Stimulated activated CD8-positive, alpha-beta memory T cell treated with anti-CD3 and anti-CD28 coated beads, Interleukin-2, amount 100 ng/mL, for 48 hours (primary cell): Measurements from ENCODE around the gene MYO1H.

Experiments used
- DNase-seq, 2 donors: peaks; one replicate each; pipeline ENCODE4 v3.0.0-alpha.2; 2020; ENCODE audit warnings: low read depth in 2 of 2

The MYO1H gene

DNA sequence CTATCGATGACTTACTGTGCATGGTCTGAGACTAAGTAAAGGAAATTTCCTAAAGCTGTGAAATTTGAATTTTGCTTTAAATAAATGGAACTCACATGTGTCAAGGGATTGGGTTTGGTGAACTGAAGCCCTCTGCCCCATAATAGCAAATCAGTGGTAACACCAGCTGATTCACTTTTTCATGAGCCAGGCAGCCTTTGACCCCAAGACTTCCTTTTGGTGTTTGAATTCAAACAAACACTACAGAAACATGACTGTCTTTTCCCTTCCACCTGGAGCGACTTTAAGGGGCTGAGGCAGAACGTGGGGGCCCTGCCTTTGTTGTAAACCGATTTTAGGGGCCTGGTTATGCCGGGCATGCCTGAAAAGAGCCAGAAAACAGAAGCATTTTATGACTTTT, 100.6 kb downstream of the MYO1H start:
- DNase-seq, result no peak

DNA sequence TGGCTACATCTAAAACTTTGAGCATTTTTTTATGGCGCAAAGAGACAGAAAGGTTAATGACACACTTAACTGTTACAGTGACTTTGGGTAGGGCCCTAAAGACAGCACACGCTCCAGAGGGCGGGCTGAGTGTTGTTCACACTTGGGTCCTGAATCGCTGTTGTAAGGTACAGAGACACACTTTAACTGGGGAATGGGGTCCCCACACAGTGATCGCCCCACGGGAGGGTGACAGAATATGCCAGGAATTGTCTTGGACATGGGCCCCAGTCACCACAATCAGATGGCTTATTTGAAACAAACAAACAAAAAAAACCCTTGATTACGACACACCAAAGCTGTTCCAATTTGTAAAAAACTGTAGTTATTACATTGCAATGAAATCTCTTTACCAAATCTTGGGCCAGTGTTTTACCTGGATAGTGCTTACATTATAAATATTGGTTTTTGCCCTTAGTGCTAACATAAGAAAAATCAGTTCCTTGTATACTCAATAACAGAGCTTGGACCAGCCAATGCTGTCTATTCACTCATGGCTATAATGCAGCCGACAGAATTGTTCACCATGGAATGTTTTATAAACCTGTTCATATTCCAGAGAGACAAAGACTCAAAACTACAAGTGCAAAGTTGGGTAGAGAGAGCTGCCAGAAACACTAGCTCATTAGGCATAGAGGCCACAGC, 101.1 kb downstream of the MYO1H start:
- no peak for DNase-seq

DNA sequence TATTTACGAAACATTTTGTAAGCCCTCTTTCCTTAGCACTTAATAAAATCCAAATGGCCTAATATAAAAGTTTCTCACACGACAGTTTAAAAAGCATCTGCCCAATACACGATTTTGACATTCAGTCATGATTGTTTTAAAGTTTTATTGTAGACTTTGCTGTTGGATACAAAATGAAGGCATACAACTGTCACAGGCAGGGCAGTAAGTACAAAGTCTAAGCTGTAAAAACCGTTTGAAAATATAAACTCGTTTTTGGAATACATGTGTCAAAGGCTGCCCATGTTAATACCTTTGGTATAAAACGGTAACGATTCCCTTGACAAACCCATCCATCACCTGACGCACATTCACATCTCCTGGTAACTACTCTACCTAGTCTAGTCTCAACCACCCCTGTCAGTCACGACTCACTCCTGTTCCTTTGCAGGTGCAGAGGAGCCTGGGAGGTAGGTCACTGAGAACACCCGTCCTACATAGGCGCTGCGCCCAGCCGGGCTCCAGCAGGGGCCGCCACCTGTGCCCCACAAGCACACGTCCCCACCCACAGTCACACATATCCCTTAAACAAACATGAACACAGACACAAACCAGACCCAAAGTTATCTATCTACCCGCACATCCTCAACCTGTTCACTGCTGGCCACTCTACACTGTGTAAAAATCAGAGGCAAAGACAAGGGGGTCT, 102.3 kb downstream of the MYO1H start:
- DNase-seq, result no peak

DNA sequence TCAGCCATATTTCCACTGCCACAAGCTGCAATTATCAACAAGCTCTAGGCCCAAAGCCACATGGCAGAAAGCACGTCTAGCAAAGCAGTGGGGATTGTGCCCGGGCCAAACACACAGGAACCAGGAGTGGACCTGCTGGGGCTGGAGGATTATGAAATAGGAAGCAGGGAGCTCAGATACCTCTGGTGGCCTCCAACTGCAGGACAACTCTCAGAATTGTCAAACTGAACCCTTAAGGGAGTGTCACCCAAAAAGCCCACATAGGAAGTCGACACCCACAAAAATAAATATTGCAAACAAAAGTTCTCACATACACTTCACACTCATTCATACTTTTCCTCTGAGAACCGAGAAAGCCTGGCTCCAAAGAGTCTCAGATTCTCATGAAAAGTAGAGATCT, 103.3 kb downstream of the MYO1H start:
- no peak for DNase-seq

DNA sequence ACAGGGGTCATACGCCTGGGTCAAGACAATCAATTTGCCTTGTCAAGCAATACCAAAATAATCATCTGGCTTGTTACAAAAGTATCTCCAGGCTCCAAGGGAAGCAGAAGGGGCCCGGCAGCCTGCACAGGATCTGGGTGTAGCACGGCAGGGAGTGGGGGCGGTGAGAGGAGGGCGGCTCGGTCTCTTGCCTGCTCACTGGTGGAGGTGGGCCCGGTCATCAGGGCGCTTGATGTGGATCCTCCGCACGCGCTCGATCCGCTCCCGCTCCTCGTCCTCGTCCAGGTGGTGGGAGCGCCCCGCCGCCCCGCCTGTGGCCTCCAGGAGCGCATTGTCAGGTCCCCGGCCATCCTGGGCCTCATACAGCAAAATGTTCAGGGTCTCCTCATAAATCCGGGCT, 103.7 kb downstream of the MYO1H start:
- DNase-seq, result no peak

DNA sequence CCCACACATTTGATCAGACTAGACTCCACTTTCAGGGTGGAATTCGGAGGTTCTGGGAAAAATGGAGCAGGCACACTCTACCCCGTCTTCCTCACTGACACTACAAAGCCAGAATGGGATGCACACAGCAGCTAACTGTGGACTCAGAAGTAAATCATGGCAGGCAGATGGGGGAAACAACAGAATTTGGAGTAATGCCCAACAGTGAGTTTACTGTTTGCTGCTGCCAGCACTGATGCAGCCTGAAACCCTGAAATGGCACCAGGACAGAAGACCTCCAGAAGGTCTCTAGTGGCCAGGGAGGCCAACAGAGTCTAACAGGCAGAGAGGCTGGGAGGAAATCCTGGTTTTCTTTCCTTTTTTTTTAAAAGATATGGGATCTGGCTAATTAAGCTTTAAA, 104.8 kb downstream of the MYO1H start:
- no peak for DNase-seq

DNA sequence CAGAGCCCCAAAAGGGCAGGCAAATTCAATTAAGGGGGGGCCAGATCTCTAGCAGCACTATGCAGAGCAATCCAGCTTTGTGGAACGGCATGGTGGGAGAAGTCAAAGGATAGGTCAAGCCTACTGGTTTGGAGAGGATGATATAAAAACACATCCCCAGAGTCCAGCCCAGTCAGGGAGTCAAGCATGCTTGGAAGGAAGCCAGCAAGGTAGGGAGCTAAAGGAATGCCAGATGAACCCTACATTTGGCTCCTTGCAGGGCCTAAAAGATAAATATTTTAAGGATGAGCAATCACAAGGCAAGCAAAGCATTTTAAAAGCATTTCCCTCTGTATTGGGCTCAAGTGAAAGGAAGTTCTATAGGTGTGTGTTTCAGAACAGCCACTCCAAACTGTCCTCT, 108.0 kb downstream of the MYO1H start:
- DNase-seq, result no peak

DNA sequence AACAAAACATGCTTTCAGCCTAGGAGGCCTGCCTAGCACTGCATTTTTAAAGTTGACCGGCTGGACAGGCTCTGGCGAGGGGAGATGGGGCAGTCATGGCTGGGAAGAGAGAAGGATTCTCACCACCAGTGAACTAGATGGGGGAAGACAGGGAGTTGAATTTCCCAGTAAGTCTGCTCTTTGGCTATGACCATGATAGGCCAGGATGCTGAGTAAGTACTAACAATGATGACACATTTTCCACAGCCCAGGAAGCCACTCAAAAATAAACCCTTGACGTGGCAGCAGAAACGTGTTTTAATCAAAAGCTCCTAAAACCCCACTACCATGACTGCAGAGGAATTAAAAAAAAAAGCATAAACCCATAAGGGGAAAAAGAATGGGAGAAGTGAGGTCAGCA, 110.4 kb downstream of the MYO1H start:
- no peak for DNase-seq

DNA sequence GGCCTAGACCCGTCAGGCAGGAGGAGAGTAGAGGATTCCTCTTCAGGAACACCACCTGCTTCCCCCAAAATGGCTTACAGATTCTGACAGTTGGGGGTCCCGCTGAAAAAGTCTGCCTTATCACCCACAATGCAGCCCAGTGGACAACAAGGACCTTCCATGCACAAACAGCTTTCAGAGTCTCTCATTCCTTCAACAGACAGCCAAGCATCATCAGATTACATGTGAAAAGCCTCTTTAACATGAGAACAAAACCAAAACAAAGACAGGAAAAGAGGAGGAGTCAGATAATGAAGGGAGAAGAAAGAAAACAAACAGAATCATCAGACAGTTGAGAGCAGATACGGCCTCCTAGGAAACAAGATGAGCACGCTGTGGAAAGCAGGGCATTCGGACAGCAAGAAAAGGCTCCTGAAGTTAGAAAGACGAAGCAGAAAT, 111.1 kb downstream of the MYO1H start:
- no peak for DNase-seq

DNA sequence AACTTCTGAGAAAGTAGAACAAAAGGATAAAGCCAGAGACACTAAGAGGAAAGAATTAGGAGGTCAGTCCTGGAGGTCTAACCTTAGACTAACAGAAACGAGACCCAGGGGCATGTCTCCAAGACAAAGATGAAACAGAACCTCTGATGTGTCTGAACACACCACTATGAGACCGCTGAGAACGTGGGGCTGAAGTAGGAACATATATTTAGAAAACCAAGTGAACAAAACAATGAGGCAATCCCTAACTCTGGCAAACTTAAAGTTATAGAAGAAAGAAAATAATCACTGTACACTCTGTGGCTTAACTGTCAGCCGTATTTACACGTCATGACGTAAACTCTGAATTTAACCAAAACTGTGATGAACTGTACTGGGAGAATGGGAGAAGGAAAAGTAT, 111.5 kb downstream of the MYO1H start:
- DNase-seq, result no peak

DNA sequence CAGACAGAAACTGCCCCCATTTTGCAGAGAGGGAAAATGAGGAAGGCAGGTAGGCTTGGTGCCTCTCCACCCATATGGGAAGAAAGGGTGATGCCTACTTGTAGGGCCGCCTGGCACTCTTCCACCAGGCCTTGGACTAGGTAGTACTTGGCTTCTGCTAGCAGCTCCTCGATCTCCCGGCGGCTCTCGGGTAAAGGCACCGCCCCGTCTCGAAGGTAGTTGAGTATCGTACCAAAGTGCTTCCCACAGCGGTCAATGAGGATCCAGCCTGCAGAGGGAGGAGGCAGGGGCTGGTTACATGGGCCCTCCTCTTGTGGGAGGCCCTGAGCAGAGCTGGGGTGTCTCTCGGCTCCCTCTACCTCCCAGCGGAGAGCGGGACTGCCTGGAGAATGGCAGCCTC, 112.8 kb downstream of the MYO1H start:
- no peak for DNase-seq

DNA sequence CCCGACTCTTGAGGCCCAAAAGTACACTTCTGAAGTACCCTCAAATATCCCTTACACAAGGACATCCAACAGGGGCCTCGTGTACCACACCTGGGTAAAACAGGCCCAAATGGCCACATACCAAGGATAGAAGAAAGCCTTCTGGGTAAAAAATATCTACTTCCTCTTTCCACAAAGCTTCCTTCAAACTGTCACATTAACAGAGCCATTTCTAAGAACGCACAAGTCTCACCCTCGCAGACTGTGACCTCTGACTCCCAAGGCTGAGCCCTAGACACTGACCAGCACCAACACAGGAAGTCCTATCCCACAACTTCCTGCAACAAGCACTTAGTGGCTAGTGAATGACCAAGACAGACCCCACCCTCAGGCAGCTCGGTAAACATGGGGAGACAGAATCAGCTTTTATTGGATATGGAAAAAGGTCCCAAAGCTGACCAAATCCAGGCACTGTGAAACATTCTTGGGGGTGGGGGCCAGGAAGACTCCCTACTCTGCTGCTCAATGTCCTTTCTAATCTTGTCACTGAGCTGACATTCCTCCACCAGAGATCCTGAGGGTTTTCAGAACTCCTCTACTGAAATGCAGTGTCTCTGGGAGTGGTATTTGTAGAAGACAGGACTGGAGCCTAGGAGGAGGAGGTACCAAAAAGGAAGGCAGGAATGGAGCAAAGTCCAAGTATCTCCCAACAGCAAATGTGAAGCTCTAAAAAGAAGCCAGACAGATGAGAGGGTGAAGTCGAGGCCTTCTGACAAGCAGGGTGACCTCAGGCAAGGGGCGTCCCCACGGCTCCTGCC, 113.5 kb downstream of the MYO1H start:
- no peak for DNase-seq

DNA sequence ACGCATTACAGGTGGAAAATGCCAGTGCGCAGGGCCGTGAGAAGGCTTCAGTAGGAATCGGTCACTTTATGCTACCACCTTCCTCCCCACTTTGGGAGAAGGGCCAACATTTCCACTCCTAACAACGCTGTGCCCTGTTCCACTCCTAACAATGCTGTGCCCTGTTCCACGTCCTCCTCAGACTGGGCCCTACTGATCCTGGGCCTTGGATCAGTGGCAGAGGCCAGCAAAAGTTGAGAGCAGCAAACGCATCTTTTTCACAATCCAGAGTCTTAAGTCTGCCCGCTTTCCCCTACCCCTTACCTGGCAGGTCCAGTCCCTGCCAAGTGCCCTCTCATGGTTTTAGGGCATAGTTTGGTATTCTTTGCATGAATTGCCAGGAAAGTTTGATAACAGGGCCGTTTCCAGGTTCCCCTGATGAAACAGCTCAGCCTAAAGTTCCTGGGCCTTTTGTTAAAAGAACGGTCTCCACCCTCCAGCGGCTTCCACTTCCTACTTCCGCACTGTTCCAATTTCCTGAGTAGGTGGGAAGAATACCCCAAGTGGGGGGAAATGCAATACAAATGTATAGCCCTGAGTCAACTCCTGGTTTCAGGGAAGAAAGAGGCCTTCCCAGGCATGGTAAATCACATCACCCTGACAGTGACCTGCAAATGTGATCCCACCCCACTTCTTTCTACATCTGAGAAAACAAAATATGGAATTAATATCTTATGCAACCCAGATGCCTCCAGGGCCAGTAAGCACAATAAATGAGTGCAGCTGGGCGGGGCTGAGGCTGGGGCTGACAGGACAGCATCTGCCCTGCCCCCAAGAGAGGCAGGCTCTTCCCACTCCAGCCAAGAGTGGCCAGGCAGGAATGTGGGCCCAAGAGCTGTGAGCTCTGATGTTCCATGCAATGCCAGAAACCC, 114.4 kb downstream of the MYO1H start:
- DNase-seq, result no peak

DNA sequence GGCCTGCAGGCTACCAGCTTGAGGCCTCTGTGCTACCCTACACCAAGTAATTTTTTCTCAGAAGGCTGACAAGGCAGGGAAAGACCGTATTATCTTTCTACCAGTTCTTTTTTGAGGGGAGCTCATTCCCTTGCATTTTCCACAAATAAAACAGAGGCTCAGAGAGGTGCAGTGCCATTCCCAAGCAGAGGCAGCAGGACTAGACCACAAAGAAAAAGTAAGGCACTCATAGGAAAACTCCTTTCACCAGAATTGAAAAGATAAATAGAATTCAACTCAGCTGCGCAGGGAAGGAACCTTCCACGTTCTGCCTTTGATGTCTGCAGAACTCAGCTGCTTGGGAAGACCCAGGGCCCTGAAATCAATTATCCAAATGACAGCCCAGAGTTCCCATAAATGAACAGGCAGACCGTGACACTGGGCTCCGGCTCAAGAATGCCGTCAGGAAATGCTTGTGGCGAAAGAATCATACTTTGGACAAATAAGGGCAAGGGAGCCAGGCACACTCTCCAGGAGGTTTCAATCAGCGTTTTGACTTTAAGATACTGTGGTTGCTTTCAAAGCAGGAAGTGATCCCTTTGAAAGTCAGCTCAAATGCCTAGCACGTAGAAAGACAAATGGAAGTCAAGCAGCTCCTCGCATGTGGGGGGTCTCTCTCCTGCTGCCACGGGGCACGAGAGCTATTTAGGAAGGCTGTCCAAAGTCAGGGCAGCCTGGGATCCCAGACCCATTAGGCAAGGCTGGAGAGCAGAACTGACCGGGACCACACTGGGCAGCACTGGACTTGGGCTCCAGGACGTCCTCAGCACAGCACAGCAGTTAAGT, 115.4 kb downstream of the MYO1H start:
- DNase-seq, result no peak

DNA sequence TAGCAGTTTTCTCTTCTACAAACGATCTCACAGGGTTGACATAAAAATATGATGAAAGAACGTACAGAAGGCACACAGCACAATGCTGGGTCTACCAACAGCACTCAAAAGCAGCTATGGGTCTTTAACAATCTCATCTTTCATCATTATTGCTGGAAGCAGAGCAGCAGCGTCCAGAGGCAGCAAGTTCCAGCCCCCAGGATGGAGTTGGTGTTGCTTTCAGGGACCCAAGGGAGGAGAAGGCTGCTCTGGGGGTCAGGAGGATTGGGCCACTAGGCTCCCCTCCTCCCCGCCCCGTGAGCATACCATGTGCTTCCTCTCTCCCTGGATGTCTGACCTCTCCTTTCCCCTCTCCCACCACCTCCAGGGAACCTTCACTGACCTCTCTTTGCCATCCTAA, 116.1 kb downstream of the MYO1H start:
- no peak for DNase-seq

DNA sequence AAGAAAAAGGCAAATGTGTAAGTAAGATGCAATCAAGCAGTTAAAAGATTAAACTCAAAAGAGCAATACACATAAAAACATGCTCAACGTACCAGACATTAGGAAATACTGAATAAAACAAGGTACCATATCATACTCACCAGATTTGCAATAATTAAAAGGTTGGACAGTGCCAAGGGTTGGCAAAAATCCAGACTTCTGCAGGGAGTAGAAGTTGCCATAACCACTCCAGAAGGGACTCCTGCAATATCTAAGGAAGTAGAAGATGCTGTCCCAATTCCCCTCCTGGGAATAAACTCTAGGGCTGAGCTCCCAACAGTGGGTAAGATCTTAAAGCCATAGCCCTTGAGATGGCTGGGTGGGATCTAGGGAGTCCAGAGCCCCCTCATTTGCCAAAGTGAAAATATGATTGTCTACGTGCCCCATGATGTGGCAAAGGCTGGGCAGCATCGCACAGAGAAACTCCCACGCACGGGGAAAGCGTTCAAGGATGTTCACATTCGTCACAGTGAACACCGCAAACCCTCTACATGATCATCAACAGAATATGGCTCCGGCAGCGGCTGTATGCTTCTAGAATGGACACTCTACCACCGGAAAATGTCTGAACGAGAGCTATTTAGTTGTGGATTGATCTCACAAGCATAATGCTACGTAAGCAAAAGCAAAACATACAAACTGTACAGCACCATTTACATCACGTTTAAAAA, 117.1 kb downstream of the MYO1H start:
- no peak for DNase-seq

DNA sequence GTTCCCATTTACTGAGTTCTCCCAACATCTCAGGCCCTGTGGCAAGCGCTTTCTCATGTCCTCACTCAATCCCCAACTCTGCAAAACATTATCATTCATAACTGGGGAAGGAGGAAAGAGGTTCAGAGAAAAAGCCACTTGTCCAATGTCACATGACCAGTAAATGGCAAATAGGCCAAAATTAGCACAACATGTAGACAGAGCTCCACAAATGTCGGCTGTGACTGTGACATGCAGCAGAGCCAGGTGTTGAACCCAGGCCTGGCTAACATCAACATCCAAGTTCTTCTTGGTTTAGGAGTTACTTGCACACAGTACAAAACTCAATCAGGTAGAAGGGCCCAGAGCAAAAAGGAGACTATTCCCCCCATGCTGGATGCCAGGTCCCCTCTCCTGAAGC, 118.6 kb downstream of the MYO1H start:
- no peak for DNase-seq

DNA sequence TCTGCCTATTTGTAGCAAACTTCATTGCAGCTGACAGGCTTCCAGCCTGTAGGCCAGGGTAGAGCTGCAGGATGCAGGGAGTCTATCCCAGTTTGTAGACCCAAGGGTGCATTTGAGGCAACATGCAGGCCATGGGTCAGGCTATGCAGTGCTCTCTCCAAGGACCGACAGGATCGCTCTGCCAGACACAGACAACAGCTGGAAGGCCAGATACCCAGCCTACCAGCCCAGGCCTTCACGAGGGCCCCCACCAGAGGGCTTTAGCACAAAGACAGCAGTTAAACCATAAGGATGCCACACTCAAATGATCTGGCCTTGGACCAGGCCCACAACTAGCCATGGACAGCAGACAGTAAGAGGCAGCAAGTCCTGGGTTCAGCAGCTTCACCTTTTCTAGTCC, 119.1 kb downstream of the MYO1H start:
- DNase-seq, result no peak

DNA sequence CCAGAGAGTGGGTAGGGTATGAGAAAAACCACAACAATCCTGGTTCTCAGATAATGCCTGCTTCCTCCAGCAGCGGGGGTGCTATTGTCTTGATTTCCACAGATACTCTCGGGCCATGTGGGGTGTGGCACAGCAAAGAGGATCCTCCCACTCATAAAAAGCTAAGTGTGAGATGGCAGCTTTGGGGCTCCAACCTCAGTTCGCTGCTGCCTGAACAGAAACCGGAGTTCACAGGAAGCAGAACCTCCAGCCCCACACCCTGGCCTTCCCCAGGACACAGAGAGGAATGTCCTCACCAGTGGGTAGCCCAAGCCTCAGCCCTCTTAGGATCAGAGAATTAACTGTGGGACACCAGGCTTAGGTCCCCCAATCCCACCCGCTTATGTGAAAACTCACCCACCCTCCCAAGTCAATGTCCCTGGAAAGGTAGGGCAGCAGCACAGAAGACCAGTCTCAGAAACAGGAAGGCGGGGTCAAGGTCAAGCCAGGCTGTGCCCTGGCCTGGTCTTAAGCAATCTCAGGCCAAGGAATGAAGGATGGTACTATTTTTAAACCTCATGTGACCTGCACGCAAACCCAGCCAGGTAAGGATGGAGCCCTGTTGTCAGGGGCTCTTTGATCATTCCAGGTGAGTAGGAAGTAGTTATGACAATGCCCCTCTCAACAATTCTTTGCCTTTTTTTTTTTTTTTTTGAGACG, 120.4 kb downstream of the MYO1H start:
- DNase-seq, result no peak

DNA sequence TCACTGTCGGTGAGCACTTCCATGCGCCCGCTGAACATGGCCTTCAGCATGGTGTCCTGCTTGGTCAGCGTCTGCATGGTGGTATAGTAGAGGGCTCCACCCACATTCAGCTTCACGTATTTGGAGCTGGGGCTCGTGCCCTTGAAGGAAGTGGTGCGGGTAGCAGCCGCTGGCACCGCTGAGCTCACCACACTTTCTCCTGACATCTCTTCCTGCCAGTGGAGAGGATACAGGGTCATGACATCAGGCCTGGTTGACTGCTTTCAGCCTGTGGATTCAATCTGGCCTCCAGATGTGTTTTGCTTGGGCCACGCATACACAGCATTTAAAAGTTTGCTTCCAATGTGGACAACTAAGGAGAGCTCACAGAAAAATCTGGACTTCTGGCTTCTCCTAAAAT, 121.8 kb downstream of the MYO1H start:
- DNase-seq, result no peak
